CD4-positive, alpha-beta memory T cell (primary cell): ENCODE measurements around the gene NUP210. TPM values are rescaled to one million over a fixed set of nuclear protein-coding genes. Genes with fewer than 3 reads are reported as not detected.

Experiments used
- CTCF ChIA-PET: fragments of 350-600 bp; sonication (Branson Sonifier 250); formaldehyde crosslinking; loops from one replicate; lab custom pipeline; 2021; ENCODE audit warnings: inconsistent platforms; ENCODE audit not compliant: partially characterized antibody; lab: Charles Lee
- POLR2A ChIA-PET: fragments of 350-600 bp; sonication (Branson Sonifier 250); formaldehyde crosslinking; loops from one replicate; lab custom pipeline; 2021; ENCODE audit not compliant: partially characterized antibody; lab: Charles Lee
- DNase-seq, 5 donors: peaks; one replicate each; pipeline versions ENCODE4 v3.0.0 to v3.0.0-alpha.2; 2020 to 2022; ENCODE audit warnings: mixed read lengths in 1 of 5
- H3K27ac ChIP-seq: one replicate; pipeline ENCODE4 v1.7.0; 2013; ENCODE audit warnings: low read depth, low read length
- H3K27me3 ChIP-seq: 2 replicates; pipeline ENCODE4 v1.7.0; 2013; ENCODE audit warnings: mild to moderate bottlenecking, low read length, moderate library complexity; ENCODE audit not compliant: insufficient read depth
- H3K36me3 ChIP-seq: 2 replicates; pipeline ENCODE4 v1.7.0; 2013; ENCODE audit warnings: mild to moderate bottlenecking, low read length, moderate library complexity; ENCODE audit not compliant: insufficient read depth
- H3K4me1 ChIP-seq: 2 replicates; pipeline ENCODE4 v1.7.0; 2013; ENCODE audit warnings: mild to moderate bottlenecking, low read length, moderate library complexity; ENCODE audit not compliant: insufficient read depth
- H3K4me3 ChIP-seq, 2 donors: one replicate each; pipeline ENCODE4 v1.7.0; 2013; ENCODE audit warnings: low read length in 2 of 2, mild to moderate bottlenecking in 1 of 2
- H3K9me3 ChIP-seq, 2 donors: one replicate each; pipeline ENCODE4 v1.7.0; 2013; ENCODE audit warnings: low read length in 2 of 2, control low read depth in 1 of 2; ENCODE audit not compliant: control insufficient read depth in 1 of 2
- H3K27ac Mint-ChIP-seq, 7 donors: one replicate each; pipeline ENCODE4 v1.8.0; 2020 to 2021; ENCODE audit warnings: mixed read lengths in 7 of 7, mild to moderate bottlenecking in 6 of 7, inconsistent platforms in 3 of 7, moderate library complexity in 3 of 7
- H3K27me3 Mint-ChIP-seq, 2 donors: one replicate each; pipeline ENCODE4 v1.8.0; 2020 to 2021; ENCODE audit warnings: mixed read lengths in 2 of 2
- H3K36me3 Mint-ChIP-seq, 2 donors: one replicate each; pipeline ENCODE4 v1.8.0; 2020 to 2021; ENCODE audit warnings: mixed read lengths in 2 of 2, inconsistent platforms in 1 of 2, mild to moderate bottlenecking in 1 of 2
- H3K4me1 Mint-ChIP-seq, 4 donors: one replicate each; pipeline ENCODE4 v1.8.0; 2020 to 2021; ENCODE audit warnings: mixed read lengths in 4 of 4, mild to moderate bottlenecking in 1 of 4
- H3K4me3 Mint-ChIP-seq, 8 donors: one replicate each; pipeline ENCODE4 v1.8.0; 2020 to 2021; ENCODE audit warnings: mixed read lengths in 8 of 8, mild to moderate bottlenecking in 7 of 8, moderate library complexity in 6 of 8, inconsistent platforms in 3 of 8
- H3K9me3 Mint-ChIP-seq, 8 donors: one replicate each; pipeline ENCODE4 v1.8.0; 2020 to 2021; ENCODE audit warnings: mixed read lengths in 8 of 8, mild to moderate bottlenecking in 5 of 8, inconsistent platforms in 3 of 8, moderate library complexity in 1 of 8
- intact Hi-C: fragments of 100-400 bp; cut with micrococcal nuclease; formaldehyde crosslinking; loops from one replicate; pipeline ENCODE4 v1.15.1; 2023
- polyA plus RNA-seq, 2 donors: library from polyadenylated mRNA; unstranded; fragments of 300-500 nt; fragmentation: Illumina TruSeq; gene quantifications; one replicate each; pipeline ENCODE4 v1.2.3, GENCODE V29; 2021
- total RNA-seq, 2 experiments: library from RNA; stranded (reverse); gene quantifications; one replicate each; pipeline ENCODE4 v1.2.3, GENCODE V29; 2021

Gene NUP210
- total and polyA plus RNA-seq, 4 experiments from 2014 or later: 20.5 to 149 (median 110) TPM

DNA sequence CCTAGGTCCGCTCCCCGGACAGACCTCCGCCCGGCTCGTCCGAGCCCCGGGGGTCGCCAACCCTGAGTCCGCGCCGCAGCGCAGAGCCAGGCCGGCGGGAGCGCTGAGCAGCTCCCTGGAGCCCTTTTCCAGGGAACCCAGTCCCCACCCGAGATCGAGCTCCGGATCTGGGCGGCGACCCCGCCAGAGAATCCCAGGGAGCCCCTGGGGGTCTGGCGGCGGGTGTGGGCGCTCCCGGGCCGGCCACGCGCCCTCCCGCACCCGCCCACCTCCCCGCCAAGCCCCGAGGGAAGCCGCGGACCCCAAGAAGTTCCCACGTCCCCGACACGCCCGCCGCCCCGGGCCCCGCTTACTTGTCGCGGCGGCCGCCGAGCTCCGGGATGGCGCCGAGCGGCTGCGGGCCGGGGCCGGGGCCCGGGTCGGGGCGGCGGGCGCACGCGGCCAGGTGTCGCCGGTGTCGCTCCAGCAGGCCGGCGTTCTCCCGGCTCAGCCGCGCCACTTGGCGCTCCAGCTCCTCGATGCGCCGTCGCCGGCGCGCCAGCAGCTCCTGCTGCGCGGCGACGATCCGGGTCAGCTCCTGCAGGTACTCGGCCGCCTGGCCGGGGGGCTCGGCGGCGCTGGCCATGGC lies 137.7 kb downstream of the NUP210 start:
- intact Hi-C loops: no loop called here
- no peaks in the 10 kb centered on the region for H3K36me3 ChIP-seq
- H3K27me3 ChIP-seq: peaks cover 35% of the 10 kb centered on the region
- DNase-seq: peak in 1 of 5 donors; percentile 9
- no peak overlapping the region for H3K27ac ChIP-seq
- Mint-ChIP-seq H3K27ac (no peak overlapping the region), H3K36me3 (peaks cover 6 to 23% of the 10 kb centered on the region in 2 donors), H3K27me3 (peaks cover 35 to 36% of the 10 kb centered on the region in 2 donors), H3K4me3 (no peak overlapping the region), H3K9me3 (peaks cover 0 to 36% (median 27%) of the 10 kb centered on the region in 8 donors), H3K4me1 (peaks cover 2 to 13% (median 7%) of the 10 kb centered on the region in 4 donors)
- CTCF ChIA-PET: no interaction called here
- peaks cover 6% of the 10 kb centered on the region for H3K4me1 ChIP-seq
- H3K4me3 ChIP-seq: no peak overlapping the region
- no peaks in the 10 kb centered on the region for H3K9me3 ChIP-seq
- POLR2A ChIA-PET: no interaction called here

DNA sequence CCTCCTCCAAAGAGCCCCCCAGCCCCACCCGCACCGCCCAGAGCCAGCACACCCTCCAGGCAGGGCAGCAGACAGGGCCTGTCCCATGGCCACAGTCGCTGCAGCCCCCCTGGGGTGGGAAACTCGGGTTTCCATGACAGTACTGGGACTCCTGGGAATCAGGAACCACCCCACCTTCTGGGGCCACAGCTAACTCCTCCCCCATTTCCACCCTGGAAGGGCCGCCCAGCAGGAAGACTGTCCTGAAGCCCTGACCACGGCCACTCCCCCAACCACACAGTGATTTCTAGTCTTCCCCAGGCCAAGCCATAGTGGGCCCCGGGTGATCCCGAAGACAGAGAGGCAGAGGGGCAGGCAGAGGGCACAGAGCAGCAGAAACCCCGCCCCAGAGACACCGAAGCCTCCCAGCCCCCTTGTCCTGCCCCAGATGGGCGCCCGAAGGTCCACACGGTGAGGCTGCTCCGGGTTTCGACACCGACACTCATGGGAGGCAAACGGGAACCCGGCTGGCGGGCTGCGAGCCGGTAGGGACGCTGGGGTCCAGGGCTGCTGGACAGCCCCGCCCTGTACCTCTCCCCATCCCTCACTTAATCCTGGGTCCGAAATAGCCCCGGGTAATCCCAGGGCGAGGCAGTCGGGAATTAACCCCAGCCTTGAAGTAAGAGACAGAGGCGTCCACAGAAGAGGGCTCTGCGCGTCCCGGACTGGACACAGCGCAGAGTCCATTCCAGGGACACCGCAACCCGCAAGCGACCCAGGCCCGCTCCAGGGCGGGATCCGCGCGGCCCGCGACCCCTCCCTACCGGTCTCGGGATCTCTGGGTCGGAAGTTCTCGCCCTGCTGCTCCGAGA lies 138.4 kb downstream of the NUP210 start:
- Histone ChIP-seq H3K4me1 (peaks cover 6% of the 10 kb centered on the region), H3K4me3 (no peak overlapping the region), H3K27me3 (peaks cover 35% of the 10 kb centered on the region), H3K9me3 (no peaks in the 10 kb centered on the region), H3K27ac (no peak overlapping the region), H3K36me3 (no peaks in the 10 kb centered on the region)
- DNase-seq: no peak
- Mint-ChIP-seq H3K4me3 (peak overlapping the region; percentile 62 to 86 (median 68)), H3K4me1 (peaks cover 2 to 13% (median 7%) of the 10 kb centered on the region in 4 donors), H3K27ac (peak overlapping the region in 1 of 7 donors; percentile 44), H3K27me3 (peaks cover 33 to 39% of the 10 kb centered on the region in 2 donors), H3K36me3 (peaks cover 6 to 18% of the 10 kb centered on the region in 2 donors), H3K9me3 (peaks cover 0 to 31% (median 20%) of the 10 kb centered on the region in 8 donors)
- ChIA-PET POLR2A (no interaction called here), CTCF (no interaction called here)
- intact Hi-C loops: no loop called here

- Mint-ChIP-seq H3K27me3 (peaks cover 27 to 34% of the 10 kb centered on the region in 2 donors), H3K36me3 (peaks cover 2 to 12% of the 10 kb centered on the region in 2 donors), H3K9me3 (peaks cover 0 to 26% (median 14%) of the 10 kb centered on the region in 8 donors), H3K27ac (peak overlapping the region in 1 of 7 donors; percentile 44), H3K4me1 (peaks cover 2 to 13% (median 7%) of the 10 kb centered on the region in 4 donors), H3K4me3 (peak overlapping the region; percentile 42 to 86 (median 68))
- intact Hi-C loops: no loop called here
- ChIA-PET POLR2A (no interaction called here), CTCF (no interaction called here)
- no peak for DNase-seq
- Histone ChIP-seq H3K36me3 (no peaks in the 10 kb centered on the region), H3K4me3 (no peak overlapping the region), H3K27ac (no peak overlapping the region), H3K9me3 (no peaks in the 10 kb centered on the region), H3K4me1 (peaks cover 6% of the 10 kb centered on the region), H3K27me3 (peaks cover 33% of the 10 kb centered on the region)
Measured at GRCh38 chr3:13280811-13281506, 139.2 kb downstream of the NUP210 start.

GRCh38 chr3:13280122-13280790 lies 139.9 kb downstream of the NUP210 start:
- POLR2A ChIA-PET: no interaction called here
- H3K4me3 Mint-ChIP-seq: no peak overlapping the region

DNA sequence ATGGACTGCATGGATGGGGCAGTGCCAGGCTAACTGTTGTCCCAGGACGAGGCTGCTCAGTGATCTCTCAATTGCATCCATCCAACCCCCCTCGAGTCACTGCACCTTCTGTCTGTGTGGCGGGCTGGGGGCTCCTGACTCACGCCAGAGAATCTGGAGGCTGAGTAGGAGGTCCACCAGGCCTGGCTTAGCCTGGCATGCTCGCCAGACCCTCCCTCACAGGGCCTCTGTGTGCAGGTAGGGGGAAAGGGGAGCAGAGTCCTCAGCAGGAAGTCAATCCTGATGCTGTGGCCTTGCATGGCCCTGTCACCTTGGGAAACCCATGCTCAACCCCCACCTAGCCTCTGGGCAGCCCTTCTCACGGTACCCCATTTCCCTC lies 140.6 kb downstream of the NUP210 start:
- Mint-ChIP-seq H3K36me3 (peaks cover 2 to 9% of the 10 kb centered on the region in 2 donors), H3K4me3 (peak overlapping the region in 1 of 8 donors; percentile 27), H3K4me1 (peaks cover 2 to 13% (median 7%) of the 10 kb centered on the region in 4 donors), H3K27me3 (peaks cover 22 to 32% of the 10 kb centered on the region in 2 donors), H3K9me3 (peaks cover 0 to 16% (median 10%) of the 10 kb centered on the region in 8 donors), H3K27ac (no peak overlapping the region)
- Histone ChIP-seq H3K4me3 (no peak overlapping the region), H3K27me3 (peaks cover 24% of the 10 kb centered on the region), H3K36me3 (no peaks in the 10 kb centered on the region), H3K4me1 (peaks cover 6% of the 10 kb centered on the region), H3K27ac (no peak overlapping the region), H3K9me3 (no peaks in the 10 kb centered on the region)
- ChIA-PET CTCF (no interaction called here), POLR2A (no interaction called here)
- intact Hi-C loops: no loop called here
- DNase-seq: no peak

More at GRCh38 chr3:13280122-13280790, 139.9 kb downstream of the NUP210 start:
- CTCF ChIA-PET: no interaction called here
- no peak for DNase-seq
- H3K27ac ChIP-seq: no peak overlapping the region
- Mint-ChIP-seq H3K27ac (no peak overlapping the region), H3K27me3 (peaks cover 26 to 35% of the 10 kb centered on the region in 2 donors), H3K36me3 (peaks cover 2 to 12% of the 10 kb centered on the region in 2 donors), H3K9me3 (peaks cover 0 to 22% (median 14%) of the 10 kb centered on the region in 8 donors), H3K4me1 (peaks cover 2 to 13% (median 7%) of the 10 kb centered on the region in 4 donors)
- H3K36me3 ChIP-seq: no peaks in the 10 kb centered on the region
- peaks cover 27% of the 10 kb centered on the region for H3K27me3 ChIP-seq
- H3K9me3 ChIP-seq: no peaks in the 10 kb centered on the region
- peaks cover 6% of the 10 kb centered on the region for H3K4me1 ChIP-seq
- H3K4me3 ChIP-seq: no peak overlapping the region
- intact Hi-C loops: no loop called here

- Mint-ChIP-seq H3K9me3 (peaks cover 0 to 11% (median 5%) of the 10 kb centered on the region in 8 donors), H3K4me1 (peaks cover 2 to 13% (median 7%) of the 10 kb centered on the region in 4 donors), H3K27me3 (peaks cover 17 to 27% of the 10 kb centered on the region in 2 donors), H3K27ac (no peak overlapping the region), H3K4me3 (no peak overlapping the region), H3K36me3 (peaks cover 2 to 3% of the 10 kb centered on the region in 2 donors)
- Histone ChIP-seq H3K36me3 (no peaks in the 10 kb centered on the region), H3K9me3 (no peaks in the 10 kb centered on the region), H3K4me3 (no peak overlapping the region), H3K27ac (no peak overlapping the region), H3K27me3 (peaks cover 18% of the 10 kb centered on the region), H3K4me1 (peaks cover 6% of the 10 kb centered on the region)
- no peak for DNase-seq
- ChIA-PET POLR2A (no interaction called here), CTCF (no interaction called here)
- intact Hi-C loops: no loop called here
Measured at GRCh38 chr3:13278783-13279531, 141.2 kb downstream of the NUP210 start.
